ENCODE measurements around the gene MAD2L2.

The MAD2L2 gene

GRCh38 chr1:11681071-11681771, at the start of gene MAD2L2:
TSS of gene MAD2L2 (minus strand) at chr1:11681148. CDS start at chr1:11680601, 547 bp downstream.
- peak; percentile 51 for DNase-seq

GRCh38 chr1:11730429-11730891, 49.5 kb upstream of the MAD2L2 start:
- DNase-seq, result no peak

GRCh38 chr1:11729498-11730428, 48.8 kb upstream of the MAD2L2 start:
- no peak for DNase-seq

- no peak for DNase-seq
Measured at GRCh38 chr1:11729155-11729497, 48.2 kb upstream of the MAD2L2 start.

DNA sequence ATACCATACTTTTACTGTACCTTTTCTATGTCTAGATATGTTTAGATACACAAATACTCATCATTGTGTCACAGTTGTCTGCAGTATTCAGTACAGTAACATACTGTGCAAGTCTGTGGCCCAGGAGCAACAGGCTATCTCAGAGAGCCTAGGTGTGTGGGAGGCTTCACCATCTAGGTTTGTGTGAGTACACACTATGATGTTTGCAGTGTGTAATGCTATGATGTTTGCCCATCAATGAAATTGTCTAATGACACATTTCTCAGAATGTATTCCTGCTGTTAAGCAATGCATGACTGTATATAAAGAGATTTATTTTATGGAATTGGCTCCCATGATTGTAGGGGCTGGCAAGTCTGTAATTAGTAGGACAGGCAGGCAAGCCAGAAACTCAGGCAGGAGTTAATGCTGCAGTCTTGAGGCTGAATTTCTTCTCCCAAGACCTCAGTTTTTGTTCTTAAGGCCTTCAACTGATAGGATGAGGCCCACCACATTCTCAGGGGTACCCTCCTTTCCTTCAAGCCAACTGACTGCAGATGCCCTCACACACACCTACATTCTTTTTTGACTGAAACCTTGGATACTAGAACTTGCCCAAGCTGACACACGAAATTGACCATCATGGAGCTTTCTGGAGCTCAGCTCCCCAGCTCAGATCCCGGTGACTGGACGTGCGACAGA, 47.3 kb upstream of the MAD2L2 start:
- no peak for DNase-seq

- DNase-seq, result no peak
Measured at GRCh38 chr1:11727119-11727518, 46.2 kb upstream of the MAD2L2 start.

DNA sequence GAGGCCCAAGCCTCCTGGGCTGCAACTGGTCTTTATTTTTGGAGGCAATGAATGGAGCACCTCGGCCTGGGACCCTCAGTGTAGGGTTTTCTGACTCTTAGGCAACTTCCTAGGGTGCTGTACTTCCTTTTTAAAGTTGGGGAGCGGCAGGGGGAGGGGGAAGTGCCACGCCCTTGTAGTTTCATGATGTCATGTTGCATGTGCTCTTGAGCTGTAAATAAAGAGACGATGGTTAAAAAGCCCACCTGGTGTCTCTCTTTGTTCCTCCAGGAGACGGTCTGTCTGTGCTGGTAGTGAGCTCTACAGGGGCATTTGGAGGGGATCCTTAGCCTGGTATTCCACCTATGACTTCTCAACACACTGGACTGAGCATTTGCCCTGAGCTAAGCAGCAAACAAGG, 44.7 kb upstream of the MAD2L2 start:
- DNase-seq, result no peak

DNA sequence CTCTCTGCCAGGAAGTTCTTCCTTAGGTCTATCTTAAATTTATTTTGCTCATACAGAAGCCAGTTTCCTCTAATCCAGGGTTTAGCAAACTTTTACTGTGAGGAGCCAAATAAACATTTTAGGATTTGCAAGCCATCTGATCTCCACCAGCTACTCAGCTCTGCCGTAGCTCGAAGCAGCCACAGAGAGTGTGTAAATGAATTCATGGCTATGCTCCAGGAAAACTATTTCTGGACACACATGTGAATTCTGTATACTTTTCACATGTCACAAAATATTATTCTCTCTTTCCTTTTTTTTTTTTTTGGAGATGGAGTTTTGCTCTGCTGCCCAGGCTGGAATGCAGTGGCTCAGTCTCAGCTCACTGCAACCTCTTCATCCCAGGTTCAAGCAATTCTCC, 41.6 kb upstream of the MAD2L2 start:
- DNase-seq, result no peak

DNA sequence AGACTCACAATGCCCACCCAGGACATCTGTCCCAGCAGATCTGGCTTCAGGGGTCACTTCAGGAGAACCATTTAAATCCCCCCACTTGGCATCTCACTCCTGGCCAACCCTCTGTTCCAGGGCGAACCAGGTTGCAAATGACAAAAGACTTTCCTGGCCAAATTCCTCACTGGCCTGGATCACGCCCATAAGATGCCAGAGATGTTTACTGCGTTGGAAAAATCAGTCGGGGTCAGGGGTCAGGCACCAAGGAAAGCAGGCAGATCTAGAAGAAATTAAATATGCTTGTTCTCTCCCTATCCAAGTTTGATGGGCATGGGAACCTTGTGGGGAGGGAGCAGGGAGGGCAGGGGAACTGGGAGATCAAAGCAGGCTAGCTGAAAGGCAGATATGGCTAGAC, 40.4 kb upstream of the MAD2L2 start:
- DNase-seq, result no peak

GRCh38 chr1:11720525-11720924, 39.6 kb upstream of the MAD2L2 start:
- no peak for DNase-seq

DNA sequence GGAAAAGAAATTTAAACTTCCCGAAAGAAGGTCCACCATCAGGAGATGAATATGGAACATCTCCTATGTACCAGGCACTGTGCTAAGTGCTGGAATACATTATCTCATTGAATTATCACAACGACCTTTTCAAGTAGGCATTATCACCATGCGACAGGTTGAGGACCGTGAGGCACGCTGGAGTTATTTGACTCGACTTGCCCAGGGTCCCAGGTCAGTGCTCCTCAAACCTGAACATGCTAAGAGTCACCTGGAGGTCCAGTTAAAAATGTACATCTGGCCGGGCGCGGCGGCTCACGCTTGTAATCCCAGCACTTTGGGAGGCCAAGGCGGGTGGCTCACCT, 39.1 kb upstream of the MAD2L2 start:
- no peak for DNase-seq

- peak; percentile 7 for DNase-seq
Measured at GRCh38 chr1:11719313-11720032, 38.5 kb upstream of the MAD2L2 start.

DNA sequence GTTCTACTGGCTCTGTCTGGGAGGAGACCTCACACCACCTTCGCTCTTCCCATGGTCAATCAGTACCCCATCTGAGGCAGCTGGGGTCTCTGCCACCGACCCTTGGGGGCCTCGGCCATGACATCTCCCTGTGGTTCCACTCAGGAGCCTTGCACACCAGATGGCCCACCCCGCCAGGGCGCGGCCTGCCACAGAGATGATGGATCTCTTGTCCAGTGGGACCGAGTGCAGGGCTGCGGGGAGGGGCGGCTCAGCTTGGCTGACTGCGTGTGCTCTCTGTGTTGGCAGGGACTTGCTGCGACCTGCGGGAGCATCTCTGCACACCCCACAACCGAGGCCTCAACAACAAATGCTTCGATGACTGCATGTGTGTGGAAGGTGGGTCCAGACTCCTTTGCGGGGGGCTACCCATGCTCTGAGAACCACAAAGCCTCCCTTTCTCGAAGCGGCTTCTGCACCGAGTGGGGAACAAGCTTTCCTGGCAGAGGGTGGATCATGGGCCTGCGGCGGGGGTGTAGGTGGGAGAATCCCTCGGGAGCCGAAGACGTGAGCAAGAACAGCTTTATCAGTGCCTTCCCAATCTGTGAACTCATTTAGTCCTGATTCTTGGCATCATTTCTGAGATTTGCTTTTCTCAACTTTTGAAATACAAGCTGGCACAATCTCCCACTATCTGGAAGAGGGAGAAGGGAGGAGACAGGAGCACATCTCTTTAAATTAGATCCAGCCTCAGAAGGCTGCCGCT, 34.1 kb upstream of the MAD2L2 start:
- DNase-seq, result no peak

DNA sequence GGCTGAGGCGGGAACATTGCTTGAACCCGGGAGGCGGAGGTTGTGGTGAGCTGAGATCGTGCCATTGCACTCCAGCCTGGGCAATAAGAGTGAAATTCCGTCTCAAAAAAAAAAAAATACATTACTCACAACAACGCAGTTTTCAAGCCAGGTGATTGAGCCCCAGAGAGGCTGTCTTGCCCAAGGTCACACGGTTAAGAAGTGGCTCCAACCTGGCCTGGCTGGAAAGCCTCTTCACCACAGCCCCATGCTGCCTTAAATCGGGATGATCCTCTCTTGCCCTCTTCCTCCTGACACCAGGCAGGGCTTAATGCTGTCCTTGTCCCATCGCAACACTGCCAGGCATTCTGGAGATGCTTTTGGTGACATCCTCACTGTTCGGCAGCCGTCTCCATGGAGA, 32.1 kb upstream of the MAD2L2 start:
- no peak for DNase-seq

DNA sequence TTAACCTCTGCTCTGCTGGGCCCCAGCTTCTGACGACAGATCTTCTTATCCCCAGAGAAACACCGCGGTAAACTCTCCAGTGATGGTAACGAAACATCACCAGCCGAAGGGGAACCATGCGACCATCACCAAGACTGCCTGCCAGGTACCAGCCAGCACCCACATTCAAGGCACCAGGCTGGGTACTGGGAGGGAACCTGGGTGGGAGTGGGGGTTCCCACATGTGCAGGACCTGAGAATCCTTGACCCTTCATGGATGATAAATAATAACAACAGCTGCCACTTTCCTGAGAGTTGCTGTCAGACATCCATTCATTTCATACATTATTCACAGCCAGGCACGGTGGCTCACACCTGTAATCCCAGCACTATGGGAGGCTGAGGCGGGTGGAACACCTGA, 31.3 kb upstream of the MAD2L2 start:
- DNase-seq, result no peak

DNA sequence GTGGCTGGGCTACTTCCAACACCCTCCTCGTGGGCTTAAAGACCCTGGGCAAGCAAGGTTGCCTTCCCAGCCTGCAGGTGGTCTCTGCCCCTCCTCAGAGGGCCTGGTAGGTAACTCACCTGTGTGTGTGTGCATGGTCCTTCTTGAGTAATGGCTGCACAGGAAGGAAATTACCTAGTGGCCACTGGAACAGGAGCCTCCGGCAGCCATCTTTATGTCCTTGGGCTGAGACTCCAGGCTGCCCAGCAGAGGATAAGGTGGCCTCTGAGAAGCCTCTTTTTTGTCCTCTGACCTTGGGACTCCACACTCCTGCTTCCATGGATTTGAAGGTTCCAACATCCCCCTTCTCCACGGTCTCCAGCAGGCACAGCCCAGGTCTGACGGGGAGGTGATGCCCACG, 30.5 kb upstream of the MAD2L2 start:
- no peak for DNase-seq

GRCh38 chr1:11708554-11709350, 27.8 kb upstream of the MAD2L2 start:
- DNase-seq, result no peak

- DNase-seq, result peak; percentile 3
Measured at GRCh38 chr1:11707621-11708276, 26.8 kb upstream of the MAD2L2 start.

GRCh38 chr1:11706292-11706691, 25.3 kb upstream of the MAD2L2 start:
- DNase-seq, result no peak

GRCh38 chr1:11705596-11705995, 24.6 kb upstream of the MAD2L2 start:
- no peak for DNase-seq
